Neural cell (in vitro differentiated cells): ENCODE measurements around the gene CDC34.

Experiments used
- EZH2 ChIP-seq: fragments of 200-600, 300-800 bp; shearing (Covaris generic), sonication (generic); IDR thresholded peaks from 2 replicates; pipeline ENCODE4 v1.6.1; 2014; ENCODE audit warnings: antibody characterized with exemption, low read length, borderline replicate concordance, mild to moderate bottlenecking; ENCODE audit not compliant: insufficient read depth, poor library complexity, severe bottlenecking
- POLR2AphosphoS5 ChIP-seq: IDR thresholded peaks from 2 replicates; pipeline ENCODE4 v1.6.1; 2012
- RAD21 ChIP-seq: fragments of 450-650 bp; conservative IDR thresholded peaks from 2 replicates; pipeline ENCODE4 v1.6.1; 2014; ENCODE audit warnings: antibody characterized with exemption, mild to moderate bottlenecking, moderate library complexity
- TAF1 ChIP-seq: IDR thresholded peaks from 2 replicates; pipeline ENCODE4 v1.6.1; 2012; ENCODE audit warnings: low read depth
- TF ChIP-seq, protein P1 (sequence below): fragments of 450-650 bp; IDR thresholded peaks from 2 replicates; pipeline ENCODE4 v1.5.1; 2014; ENCODE audit warnings: antibody characterized with exemption, mild to moderate bottlenecking, moderate library complexity; ENCODE audit not compliant: poor library complexity, severe bottlenecking

DNA sequence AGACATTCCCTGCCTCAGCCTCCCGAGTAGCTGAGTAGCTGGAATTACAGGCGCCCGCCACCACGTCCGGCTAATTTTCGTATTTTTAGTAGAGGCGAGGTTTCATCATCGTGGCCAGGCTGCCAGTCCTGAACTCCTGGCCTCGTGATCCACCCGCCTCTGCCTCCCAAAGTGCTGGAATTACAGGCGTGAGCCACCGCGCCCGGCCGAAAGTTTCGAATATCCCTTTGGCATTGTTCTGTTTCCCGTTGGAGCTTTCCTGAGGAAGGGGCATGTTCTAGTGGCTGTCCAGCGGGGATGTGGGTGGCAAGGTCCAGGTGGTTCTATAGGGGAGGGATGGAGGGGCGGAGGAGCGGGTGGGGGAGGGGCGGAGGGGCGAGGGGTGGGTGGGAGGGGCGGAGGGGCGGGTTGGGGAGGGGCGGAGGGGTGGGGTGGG, 38.7 kb downstream of the CDC34 start:
- TF ChIP-seq, protein P1, sequence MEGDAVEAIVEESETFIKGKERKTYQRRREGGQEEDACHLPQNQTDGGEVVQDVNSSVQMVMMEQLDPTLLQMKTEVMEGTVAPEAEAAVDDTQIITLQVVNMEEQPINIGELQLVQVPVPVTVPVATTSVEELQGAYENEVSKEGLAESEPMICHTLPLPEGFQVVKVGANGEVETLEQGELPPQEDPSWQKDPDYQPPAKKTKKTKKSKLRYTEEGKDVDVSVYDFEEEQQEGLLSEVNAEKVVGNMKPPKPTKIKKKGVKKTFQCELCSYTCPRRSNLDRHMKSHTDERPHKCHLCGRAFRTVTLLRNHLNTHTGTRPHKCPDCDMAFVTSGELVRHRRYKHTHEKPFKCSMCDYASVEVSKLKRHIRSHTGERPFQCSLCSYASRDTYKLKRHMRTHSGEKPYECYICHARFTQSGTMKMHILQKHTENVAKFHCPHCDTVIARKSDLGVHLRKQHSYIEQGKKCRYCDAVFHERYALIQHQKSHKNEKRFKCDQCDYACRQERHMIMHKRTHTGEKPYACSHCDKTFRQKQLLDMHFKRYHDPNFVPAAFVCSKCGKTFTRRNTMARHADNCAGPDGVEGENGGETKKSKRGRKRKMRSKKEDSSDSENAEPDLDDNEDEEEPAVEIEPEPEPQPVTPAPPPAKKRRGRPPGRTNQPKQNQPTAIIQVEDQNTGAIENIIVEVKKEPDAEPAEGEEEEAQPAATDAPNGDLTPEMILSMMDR = no peak
- no peak for TF ChIP-seq TAF1
- no peak for TF ChIP-seq POLR2AphosphoS5
- no peak for TF ChIP-seq RAD21
- no peak for TF ChIP-seq EZH2
